Activated CD8-positive, alpha-beta T cell treated with anti-CD3 and anti-CD28 coated beads for 36 hours (primary cell): ENCODE data around the gene HIVEP2. TPM values are rescaled to one million over a fixed set of nuclear protein-coding genes. Genes with fewer than 3 reads are reported as not detected.

ENCODE experiments used
- ATAC-seq: fragments of 200-7000 bp; cut with Tn5 transposase; one replicate; pipeline ENCODE4 v1.10.0; 2021; ENCODE audit warnings: mild to moderate bottlenecking, moderate library complexity
- CTCF ChIA-PET: fragments of 350-600 bp; sonication (Branson Sonifier 250); formaldehyde crosslinking; loops from one replicate; lab custom pipeline; 2021; ENCODE audit warnings: antibody characterized with exemption; lab: Charles Lee
- POLR2A ChIA-PET: fragments of 350-600 bp; sonication (Branson Sonifier 250); formaldehyde crosslinking; loops from one replicate; lab custom pipeline; 2021; ENCODE audit warnings: antibody characterized with exemption; lab: Charles Lee
- DNase-seq: peaks from one replicate; pipeline ENCODE4 v3.0.0-alpha.2; 2020
- H3K27ac Mint-ChIP-seq: one replicate; pipeline ENCODE4 v1.8.0; 2021; ENCODE audit warnings: mild to moderate bottlenecking, mixed read lengths
- H3K27me3 Mint-ChIP-seq: one replicate; pipeline ENCODE4 v1.8.0; 2021; ENCODE audit warnings: mixed read lengths
- H3K36me3 Mint-ChIP-seq: one replicate; pipeline ENCODE4 v1.8.0; 2021; ENCODE audit warnings: low read depth, mixed read lengths
- H3K4me1 Mint-ChIP-seq: one replicate; pipeline ENCODE4 v1.8.0; 2021; ENCODE audit warnings: low read depth, mixed read lengths
- H3K4me3 Mint-ChIP-seq: one replicate; pipeline ENCODE4 v1.8.0; 2021; ENCODE audit warnings: mild to moderate bottlenecking, moderate library complexity, mixed read lengths
- H3K9me3 Mint-ChIP-seq: one replicate; pipeline ENCODE4 v1.8.0; 2021; ENCODE audit warnings: mixed read lengths
- intact Hi-C: fragments of 100-400 bp; cut with micrococcal nuclease; formaldehyde crosslinking; loops from one replicate; pipeline ENCODE4 v1.10.0; 2022
- total RNA-seq, 2 experiments: library from RNA; stranded (reverse); gene quantifications; one replicate each; pipeline ENCODE4 v1.2.3, GENCODE V29; 2021
- TF ChIP-seq, protein P1 (sequence below): fragments of 200-600 bp; IDR thresholded peaks from one replicate; pipeline ENCODE4 v1.8.0; 2022; ENCODE audit warnings: antibody characterized with exemption, mild to moderate bottlenecking

HIVEP2 gene
- total RNA-seq, 2 experiments from 2014 or later, result 31.8 to 38.1 TPM

DNA sequence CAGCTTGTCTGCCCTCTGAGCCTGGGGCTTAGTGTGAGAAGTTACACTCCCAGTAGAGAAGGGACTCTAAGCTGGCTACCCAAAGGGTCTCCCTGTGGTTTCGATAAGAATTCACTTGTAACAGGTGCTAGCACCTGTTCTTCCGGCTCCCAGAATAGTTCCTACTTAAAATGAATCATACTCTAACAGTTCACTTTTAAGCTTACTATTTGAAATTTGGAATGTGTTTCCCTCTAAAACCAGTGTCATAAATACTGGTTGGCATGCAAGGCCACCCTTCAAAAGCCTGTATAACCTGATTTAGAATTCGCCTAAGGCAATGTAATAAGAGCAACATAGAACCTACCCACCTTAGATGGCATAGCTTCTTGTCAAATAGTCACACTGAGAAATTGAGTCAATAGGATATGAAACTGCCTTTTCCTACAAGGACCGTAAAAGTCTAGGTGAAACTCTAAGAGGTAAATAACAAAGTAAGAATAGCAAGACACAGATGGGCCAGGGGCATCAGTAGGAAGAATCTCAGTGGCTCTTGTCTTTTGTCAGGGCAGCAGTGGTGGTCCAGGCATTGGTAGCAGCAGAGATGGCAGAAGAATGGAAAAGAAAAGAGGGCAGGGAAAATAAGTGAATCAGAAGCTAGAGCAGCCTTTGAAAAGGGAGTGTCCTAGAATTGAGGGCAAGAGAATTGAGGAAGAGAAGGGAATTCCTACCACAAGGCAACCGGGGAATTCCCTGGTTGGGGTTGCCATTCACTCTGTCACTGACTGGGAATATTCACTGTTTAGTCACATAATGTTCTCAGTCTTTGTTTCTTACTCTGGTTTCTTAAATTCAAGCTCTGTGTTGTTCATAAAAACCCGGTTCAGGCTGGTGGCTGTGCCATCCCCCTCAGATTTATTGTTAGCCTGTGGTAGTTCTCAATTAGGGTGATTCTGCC lies 91.5 kb downstream of the HIVEP2 start:
- TF ChIP-seq, protein P1, sequence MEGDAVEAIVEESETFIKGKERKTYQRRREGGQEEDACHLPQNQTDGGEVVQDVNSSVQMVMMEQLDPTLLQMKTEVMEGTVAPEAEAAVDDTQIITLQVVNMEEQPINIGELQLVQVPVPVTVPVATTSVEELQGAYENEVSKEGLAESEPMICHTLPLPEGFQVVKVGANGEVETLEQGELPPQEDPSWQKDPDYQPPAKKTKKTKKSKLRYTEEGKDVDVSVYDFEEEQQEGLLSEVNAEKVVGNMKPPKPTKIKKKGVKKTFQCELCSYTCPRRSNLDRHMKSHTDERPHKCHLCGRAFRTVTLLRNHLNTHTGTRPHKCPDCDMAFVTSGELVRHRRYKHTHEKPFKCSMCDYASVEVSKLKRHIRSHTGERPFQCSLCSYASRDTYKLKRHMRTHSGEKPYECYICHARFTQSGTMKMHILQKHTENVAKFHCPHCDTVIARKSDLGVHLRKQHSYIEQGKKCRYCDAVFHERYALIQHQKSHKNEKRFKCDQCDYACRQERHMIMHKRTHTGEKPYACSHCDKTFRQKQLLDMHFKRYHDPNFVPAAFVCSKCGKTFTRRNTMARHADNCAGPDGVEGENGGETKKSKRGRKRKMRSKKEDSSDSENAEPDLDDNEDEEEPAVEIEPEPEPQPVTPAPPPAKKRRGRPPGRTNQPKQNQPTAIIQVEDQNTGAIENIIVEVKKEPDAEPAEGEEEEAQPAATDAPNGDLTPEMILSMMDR, result no peak
- peaks cover 35% of the 10 kb centered on the region for H3K36me3 Mint-ChIP-seq
- peak overlapping the region; percentile 8 for H3K4me3 Mint-ChIP-seq

DNA sequence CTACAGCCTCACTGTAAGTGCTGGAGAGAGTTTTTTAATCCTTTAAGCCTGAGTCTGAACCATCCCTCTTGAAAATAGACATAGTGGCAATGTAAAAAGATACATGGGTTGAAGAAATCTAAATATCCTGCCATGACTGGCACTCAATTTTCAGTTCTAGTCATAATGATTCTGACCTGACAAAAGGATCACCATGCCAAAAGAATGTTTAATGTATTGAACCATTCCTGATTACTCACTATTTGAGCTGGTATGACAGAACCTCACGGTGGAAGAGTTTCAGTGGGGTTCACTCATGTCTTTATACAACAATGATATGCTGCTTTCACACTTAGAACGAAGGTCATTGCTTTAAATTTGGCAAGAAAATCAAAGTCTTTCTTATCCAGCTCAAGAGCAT lies 93.4 kb downstream of the HIVEP2 start:
- ATAC-seq, result peak; percentile 34

More for the DNA sequence above, 91.5 kb downstream of the HIVEP2 start:
- ChIA-PET CTCF (interaction anchor here (0.8 to 3.0 kb wide), 12 partner anchors 16 to 173 kb away, joined by 3 to 10 read pairs (median 4); no protein-coding TSS in a partner anchor), POLR2A (interaction anchor here (0.6 to 5.5 kb wide), 15 partner anchors 8 to 93 kb away, joined by 3 to 29 read pairs (median 6); no protein-coding TSS in a partner anchor)
- H3K4me1 Mint-ChIP-seq, result peaks cover 96% of the 10 kb centered on the region
- intact Hi-C loops, result loop anchor here (5.0 kb wide), 1 partner anchor 161 kb away; no protein-coding TSS in a partner anchor
- H3K27me3 Mint-ChIP-seq, result no peaks in the 10 kb centered on the region
- H3K9me3 Mint-ChIP-seq, result no peaks in the 10 kb centered on the region
- ATAC-seq (no peak), DNase-seq (no peak)
- H3K27ac Mint-ChIP-seq, result peak overlapping the region; percentile 85

GRCh38 chr6:142850679-142851423 lies 94.1 kb downstream of the HIVEP2 start:
- Mint-ChIP-seq H3K27ac (peak overlapping the region; percentile 93), H3K27me3 (no peaks in the 10 kb centered on the region), H3K4me3 (peak overlapping the region; percentile 40), H3K4me1 (peaks cover 97% of the 10 kb centered on the region), H3K9me3 (no peaks in the 10 kb centered on the region), H3K36me3 (peaks cover 31% of the 10 kb centered on the region)
- TF ChIP-seq, protein P1, result no peak
- ChIA-PET CTCF (interaction anchor here (1.7 kb wide), 1 partner anchor 30 kb away, joined by 4 read pairs; no protein-coding TSS in a partner anchor), POLR2A (interaction anchor here (0.6 to 1.7 kb wide), 6 partner anchors 8 to 96 kb away, joined by 3 to 7 read pairs (median 4); no protein-coding TSS in a partner anchor)
- peak; percentile 68 for DNase-seq
- ATAC-seq, result peak; percentile 64
- intact Hi-C loops, result loop anchor here (2.0 to 5.0 kb wide), 3 partner anchors 34 to 159 kb away; no protein-coding TSS in a partner anchor

More for the DNA sequence above, 93.4 kb downstream of the HIVEP2 start:
- Mint-ChIP-seq H3K4me1 (peaks cover 97% of the 10 kb centered on the region), H3K4me3 (peak overlapping the region; percentile 19), H3K27ac (peak overlapping the region; percentile 93), H3K36me3 (peaks cover 33% of the 10 kb centered on the region), H3K9me3 (no peaks in the 10 kb centered on the region), H3K27me3 (no peaks in the 10 kb centered on the region)
- CTCF ChIA-PET, result interaction anchor here (1.7 to 2.8 kb wide), 2 partner anchors 31 to 159 kb away, joined by 4 to 10 read pairs; no protein-coding TSS in a partner anchor
- POLR2A ChIA-PET, result interaction anchor here (1.2 to 3.8 kb wide), 6 partner anchors 9 to 62 kb away, joined by 3 to 15 read pairs (median 6); no protein-coding TSS in a partner anchor
- DNase-seq, result peak; percentile 37
- intact Hi-C loops, result loop anchor here (2.0 to 5.0 kb wide), 3 partner anchors 33 to 159 kb away; no protein-coding TSS in a partner anchor
- TF ChIP-seq, protein P1, result no peak

- TF ChIP-seq, protein P1, result no peak
- POLR2A ChIA-PET, result interaction anchor here (1.0 to 1.7 kb wide), 4 partner anchors 82 to 98 kb away, joined by 3 to 5 read pairs (median 5); no protein-coding TSS in a partner anchor
- peaks cover 95% of the 10 kb centered on the region for H3K4me1 Mint-ChIP-seq
- H3K36me3 Mint-ChIP-seq, result peaks cover 15% of the 10 kb centered on the region
- H3K27me3 Mint-ChIP-seq, result no peaks in the 10 kb centered on the region
- CTCF ChIA-PET, result interaction anchor here (1.3 to 1.8 kb wide), 2 partner anchors 12 to 34 kb away, joined by 3 to 9 read pairs; no protein-coding TSS in a partner anchor
- ATAC-seq (no peak), DNase-seq (no peak)
- peak overlapping the region; percentile 3 for H3K4me3 Mint-ChIP-seq
- intact Hi-C loops, result loop anchor here (5.0 kb wide), 1 partner anchor 67 kb away; no protein-coding TSS in a partner anchor
- H3K9me3 Mint-ChIP-seq, result no peaks in the 10 kb centered on the region
- peak overlapping the region; percentile 92 for H3K27ac Mint-ChIP-seq
These were observed 96.0 kb downstream of the HIVEP2 start for GRCh38 chr6:142848976-142849375.
